ENCODE measurements around the gene LUZP2. TPM values are rescaled to one million over a fixed set of nuclear protein-coding genes. Genes with fewer than 3 reads are reported as not detected.

LUZP2 gene
- total RNA-seq, 3 donors from 2014 or later: 0.96 to 5.0 (median 2.9) TPM

GRCh38 chr11:24509114-24509513, 12.3 kb downstream of the LUZP2 start:
- no peak for DNase-seq (ENCODE audit: low spot score in 2 of 2)
- H3K4me1 ChIP-seq: no peaks in the 10 kb centered on the region
- no peaks in the 10 kb centered on the region for H3K36me3 ChIP-seq
- H3K27me3 ChIP-seq: no peaks in the 10 kb centered on the region
- H3K9me3 ChIP-seq: no peaks in the 10 kb centered on the region
- H3K4me3 ChIP-seq: no peak overlapping the region
- intact Hi-C loops (cut with DNase I; ENCODE audit: low total_unique reads): no loop called here
- TF ChIP-seq POLR2AphosphoS5 (IDR thresholded peaks at IDR 0.05) (no peak), POLR2A (IDR thresholded peaks at IDR 0.05) (no peak)
- TF ChIP-seq, protein P1, sequence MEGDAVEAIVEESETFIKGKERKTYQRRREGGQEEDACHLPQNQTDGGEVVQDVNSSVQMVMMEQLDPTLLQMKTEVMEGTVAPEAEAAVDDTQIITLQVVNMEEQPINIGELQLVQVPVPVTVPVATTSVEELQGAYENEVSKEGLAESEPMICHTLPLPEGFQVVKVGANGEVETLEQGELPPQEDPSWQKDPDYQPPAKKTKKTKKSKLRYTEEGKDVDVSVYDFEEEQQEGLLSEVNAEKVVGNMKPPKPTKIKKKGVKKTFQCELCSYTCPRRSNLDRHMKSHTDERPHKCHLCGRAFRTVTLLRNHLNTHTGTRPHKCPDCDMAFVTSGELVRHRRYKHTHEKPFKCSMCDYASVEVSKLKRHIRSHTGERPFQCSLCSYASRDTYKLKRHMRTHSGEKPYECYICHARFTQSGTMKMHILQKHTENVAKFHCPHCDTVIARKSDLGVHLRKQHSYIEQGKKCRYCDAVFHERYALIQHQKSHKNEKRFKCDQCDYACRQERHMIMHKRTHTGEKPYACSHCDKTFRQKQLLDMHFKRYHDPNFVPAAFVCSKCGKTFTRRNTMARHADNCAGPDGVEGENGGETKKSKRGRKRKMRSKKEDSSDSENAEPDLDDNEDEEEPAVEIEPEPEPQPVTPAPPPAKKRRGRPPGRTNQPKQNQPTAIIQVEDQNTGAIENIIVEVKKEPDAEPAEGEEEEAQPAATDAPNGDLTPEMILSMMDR (IDR thresholded peaks at IDR 0.05): no peak
- H3K27ac ChIP-seq: no peak overlapping the region

DNA sequence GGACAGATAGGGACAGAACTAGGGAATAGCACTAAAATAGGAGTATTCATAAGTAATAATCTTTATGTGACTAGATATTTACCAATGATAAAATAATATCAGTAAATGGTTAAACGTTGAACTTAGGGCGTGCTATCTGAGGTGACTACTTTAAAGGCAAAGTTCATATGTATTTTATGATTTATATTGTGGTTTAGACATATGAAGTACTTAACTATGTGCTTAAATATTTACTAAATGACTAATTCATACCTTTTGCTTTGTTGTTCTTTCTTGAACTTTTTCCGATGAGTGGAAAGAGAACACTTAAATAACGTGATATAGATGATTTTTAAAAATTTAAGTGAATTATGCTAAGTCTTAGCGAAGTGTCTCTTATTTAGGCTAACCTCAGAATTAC, 14.7 kb downstream of the LUZP2 start:
- Histone ChIP-seq H3K36me3 (no peaks in the 10 kb centered on the region), H3K4me3 (no peak overlapping the region), H3K27ac (no peak overlapping the region), H3K9me3 (no peaks in the 10 kb centered on the region), H3K27me3 (no peaks in the 10 kb centered on the region), H3K4me1 (no peaks in the 10 kb centered on the region)
- intact Hi-C loops (cut with DNase I; ENCODE audit: low total_unique reads): no loop called here
- no peak for DNase-seq (ENCODE audit: low spot score in 2 of 2)
- TF ChIP-seq POLR2A (IDR thresholded peaks at IDR 0.05): no peak
- TF ChIP-seq POLR2AphosphoS5 (IDR thresholded peaks at IDR 0.05): no peak
- TF ChIP-seq, protein P1 (IDR thresholded peaks at IDR 0.05): no peak

DNA sequence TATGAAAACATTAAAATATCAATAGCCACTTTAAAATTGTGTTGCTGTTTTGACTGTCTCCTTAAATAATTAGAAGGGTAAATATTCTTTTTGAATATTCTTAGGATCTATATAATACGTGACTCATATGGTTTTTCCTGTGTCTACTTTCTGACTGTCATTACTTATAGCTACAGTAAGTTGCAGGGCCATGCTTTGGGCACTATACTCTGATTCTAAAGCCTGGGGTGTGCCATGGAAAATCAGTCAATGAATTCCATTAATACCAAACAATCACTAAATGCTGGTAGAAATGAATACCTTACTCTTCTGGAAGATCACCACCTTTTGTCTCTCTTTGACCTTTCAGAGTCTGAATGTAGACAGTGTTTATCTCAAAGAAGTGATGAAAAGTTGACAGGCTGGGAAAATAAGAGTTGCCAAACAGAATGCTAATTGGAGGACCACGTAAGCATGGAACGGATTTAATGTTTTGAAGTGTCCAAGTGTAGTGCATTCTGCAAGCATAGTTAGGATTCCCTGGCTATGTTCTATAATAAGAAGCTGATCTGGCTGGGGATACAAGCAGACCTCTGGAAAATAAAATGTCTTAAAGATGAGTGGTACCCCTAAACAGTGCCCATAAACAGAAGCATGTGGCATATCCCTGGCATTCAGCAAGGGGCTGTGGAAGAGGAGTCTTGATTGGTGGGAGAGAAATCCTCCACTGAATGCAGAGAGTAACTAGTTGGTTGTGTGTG, 16.8 kb downstream of the LUZP2 start:
- no peak overlapping the region for H3K27ac ChIP-seq
- no peak overlapping the region for H3K4me3 ChIP-seq
- no peak for DNase-seq (ENCODE audit: low spot score in 2 of 2)
- intact Hi-C loops (cut with DNase I; ENCODE audit: low total_unique reads): no loop called here
- no peaks in the 10 kb centered on the region for H3K4me1 ChIP-seq
- no peaks in the 10 kb centered on the region for H3K9me3 ChIP-seq
- H3K36me3 ChIP-seq: no peaks in the 10 kb centered on the region
- no peak for TF ChIP-seq POLR2AphosphoS5 (IDR thresholded peaks at IDR 0.05)
- no peak for TF ChIP-seq POLR2A (IDR thresholded peaks at IDR 0.05)
- TF ChIP-seq, protein P1 (IDR thresholded peaks at IDR 0.05): no peak
- no peaks in the 10 kb centered on the region for H3K27me3 ChIP-seq

GRCh38 chr11:24514219-24514594, 17.4 kb downstream of the LUZP2 start:
- DNase-seq (ENCODE audit: low spot score in 2 of 2): no peak
- Histone ChIP-seq H3K4me3 (no peak overlapping the region), H3K27ac (no peak overlapping the region), H3K27me3 (no peaks in the 10 kb centered on the region), H3K36me3 (no peaks in the 10 kb centered on the region), H3K9me3 (no peaks in the 10 kb centered on the region), H3K4me1 (no peaks in the 10 kb centered on the region)
- intact Hi-C loops (cut with DNase I; ENCODE audit: low total_unique reads): no loop called here
- TF ChIP-seq, protein P1 (IDR thresholded peaks at IDR 0.05): no peak
- TF ChIP-seq POLR2A (IDR thresholded peaks at IDR 0.05) (no peak), POLR2AphosphoS5 (IDR thresholded peaks at IDR 0.05) (no peak)

- Histone ChIP-seq H3K27ac (no peak overlapping the region), H3K4me1 (no peaks in the 10 kb centered on the region), H3K9me3 (no peaks in the 10 kb centered on the region), H3K27me3 (no peaks in the 10 kb centered on the region), H3K36me3 (no peaks in the 10 kb centered on the region), H3K4me3 (no peak overlapping the region)
- no peak for DNase-seq (ENCODE audit: low spot score in 2 of 2)
- intact Hi-C loops (cut with DNase I; ENCODE audit: low total_unique reads): no loop called here
- TF ChIP-seq POLR2A (IDR thresholded peaks at IDR 0.05): no peak
- TF ChIP-seq, protein P1 (IDR thresholded peaks at IDR 0.05): no peak
Observed at GRCh38 chr11:24515632-24516031, 18.8 kb downstream of the LUZP2 start.
